ENCODE data around the gene ZNF710.
"Not testable (repeated sequence)": the region's sequence is repeated elsewhere in the genome, so short reads cannot be mapped to it uniquely, and the experiment has no call there.

The ZNF710 gene

GRCh38 chr15:90064911-90065681 lies 64.0 kb downstream of the ZNF710 start:
- peaks cover 17 to 41% of the 10 kb centered on the region in 2 donors for H3K4me1 ChIP-seq (ENCODE audit: control insufficient read depth in 1 of 2, insufficient read depth in 2 of 2, low read length in 2 of 2)

GRCh38 chr15:90065682-90066049 lies 64.5 kb downstream of the ZNF710 start:
- peak overlapping the region; percentile 40 for H3K27ac ChIP-seq (ENCODE audit: low read length)
- H3K36me3 ChIP-seq (ENCODE audit: control insufficient read depth in 1 of 2, insufficient read depth in 2 of 2, low read length in 2 of 2) = peaks cover 8 to 15% of the 10 kb centered on the region in 2 donors
- H3K9me3 ChIP-seq (ENCODE audit: control insufficient read depth in 1 of 2, low read length in 2 of 2) = no peaks in the 10 kb centered on the region
- peak overlapping the region in 1 of 2 donors; percentile 6 for H3K4me3 ChIP-seq (ENCODE audit: low read depth in 1 of 2, low read length in 2 of 2)
- peaks cover 17 to 41% of the 10 kb centered on the region in 2 donors for H3K4me1 ChIP-seq (ENCODE audit: control insufficient read depth in 1 of 2, insufficient read depth in 2 of 2, low read length in 2 of 2)
- no peaks in the 10 kb centered on the region for H3K27me3 ChIP-seq (ENCODE audit: low read depth, low read length)

More at GRCh38 chr15:90064911-90065681, 64.0 kb downstream of the ZNF710 start:
- Histone ChIP-seq H3K36me3 (ENCODE audit: control insufficient read depth in 1 of 2, insufficient read depth in 2 of 2, low read length in 2 of 2) (peaks cover 8 to 15% of the 10 kb centered on the region in 2 donors), H3K27me3 (ENCODE audit: low read depth, low read length) (no peaks in the 10 kb centered on the region), H3K27ac (ENCODE audit: low read length) (peak overlapping the region; percentile 40), H3K9me3 (ENCODE audit: control insufficient read depth in 1 of 2, low read length in 2 of 2) (no peaks in the 10 kb centered on the region), H3K4me3 (ENCODE audit: low read depth in 1 of 2, low read length in 2 of 2) (peak overlapping the region in 1 of 2 donors; percentile 6)

- Histone ChIP-seq H3K36me3 (ENCODE audit: control insufficient read depth in 1 of 2, insufficient read depth in 2 of 2, low read length in 2 of 2) (peaks cover 8 to 15% of the 10 kb centered on the region in 2 donors), H3K4me3 (ENCODE audit: low read depth in 1 of 2, low read length in 2 of 2) (no peak overlapping the region), H3K4me1 (ENCODE audit: control insufficient read depth in 1 of 2, insufficient read depth in 2 of 2, low read length in 2 of 2) (peaks cover 8 to 35% of the 10 kb centered on the region in 2 donors), H3K27ac (ENCODE audit: low read length) (no peak overlapping the region), H3K27me3 (ENCODE audit: low read depth, low read length) (no peaks in the 10 kb centered on the region), H3K9me3 (ENCODE audit: control insufficient read depth in 1 of 2, low read length in 2 of 2) (no peaks in the 10 kb centered on the region)
These were observed 66.2 kb downstream of the ZNF710 start for GRCh38 chr15:90067181-90067952.

- Histone ChIP-seq H3K27ac (ENCODE audit: low read length) (no peak overlapping the region), H3K27me3 (ENCODE audit: low read depth, low read length) (no peaks in the 10 kb centered on the region), H3K4me3 (ENCODE audit: low read depth in 1 of 2, low read length in 2 of 2) (no peak overlapping the region), H3K9me3 (ENCODE audit: control insufficient read depth in 1 of 2, low read length in 2 of 2) (no peaks in the 10 kb centered on the region), H3K4me1 (ENCODE audit: control insufficient read depth in 1 of 2, insufficient read depth in 2 of 2, low read length in 2 of 2) (peaks cover 4 to 28% of the 10 kb centered on the region in 2 donors), H3K36me3 (ENCODE audit: control insufficient read depth in 1 of 2, insufficient read depth in 2 of 2, low read length in 2 of 2) (peaks cover 10 to 20% of the 10 kb centered on the region in 2 donors)
These were observed 67.0 kb downstream of the ZNF710 start for GRCh38 chr15:90067953-90068606.

- H3K27me3 ChIP-seq (ENCODE audit: low read depth, low read length); H3K4me1 ChIP-seq (ENCODE audit: control insufficient read depth in 1 of 2, insufficient read depth in 2 of 2, low read length in 2 of 2); H3K9me3 ChIP-seq (ENCODE audit: control insufficient read depth in 1 of 2, low read length in 2 of 2); H3K4me3 ChIP-seq (ENCODE audit: low read depth in 1 of 2, low read length in 2 of 2); H3K27ac ChIP-seq (ENCODE audit: low read length): not testable (repeated sequence)
- H3K36me3 ChIP-seq (ENCODE audit: control insufficient read depth in 1 of 2, insufficient read depth in 2 of 2, low read length in 2 of 2) = peaks cover 25 to 28% of the 10 kb centered on the region in 2 donors
These were observed 69.5 kb downstream of the ZNF710 start for GRCh38 chr15:90070623-90071022.

GRCh38 chr15:90071220-90071807 lies 70.2 kb downstream of the ZNF710 start:
- no peaks in the 10 kb centered on the region for H3K27me3 ChIP-seq (ENCODE audit: low read depth, low read length)
- no peak overlapping the region for H3K27ac ChIP-seq (ENCODE audit: low read length)
- H3K4me1 ChIP-seq (ENCODE audit: control insufficient read depth in 1 of 2, insufficient read depth in 2 of 2, low read length in 2 of 2) = peaks cover 0 to 7% of the 10 kb centered on the region in 2 donors
- H3K9me3 ChIP-seq (ENCODE audit: control insufficient read depth in 1 of 2, low read length in 2 of 2) = no peaks in the 10 kb centered on the region
- peaks cover 30 to 33% of the 10 kb centered on the region in 2 donors for H3K36me3 ChIP-seq (ENCODE audit: control insufficient read depth in 1 of 2, insufficient read depth in 2 of 2, low read length in 2 of 2)
- no peak overlapping the region for H3K4me3 ChIP-seq (ENCODE audit: low read depth in 1 of 2, low read length in 2 of 2)

- Histone ChIP-seq H3K27me3 (ENCODE audit: low read depth, low read length) (no peaks in the 10 kb centered on the region), H3K4me3 (ENCODE audit: low read depth in 1 of 2, low read length in 2 of 2) (no peak overlapping the region), H3K4me1 (ENCODE audit: control insufficient read depth in 1 of 2, insufficient read depth in 2 of 2, low read length in 2 of 2) (peaks cover 0 to 7% of the 10 kb centered on the region in 2 donors), H3K9me3 (ENCODE audit: control insufficient read depth in 1 of 2, low read length in 2 of 2) (no peaks in the 10 kb centered on the region), H3K36me3 (ENCODE audit: control insufficient read depth in 1 of 2, insufficient read depth in 2 of 2, low read length in 2 of 2) (peaks cover 24 to 31% of the 10 kb centered on the region in 2 donors), H3K27ac (ENCODE audit: low read length) (no peak overlapping the region)
These were observed 72.0 kb downstream of the ZNF710 start for GRCh38 chr15:90072978-90073640.

GRCh38 chr15:90074023-90074422 lies 72.9 kb downstream of the ZNF710 start:
- Histone ChIP-seq H3K36me3 (ENCODE audit: control insufficient read depth in 1 of 2, insufficient read depth in 2 of 2, low read length in 2 of 2) (peaks cover 27 to 31% of the 10 kb centered on the region in 2 donors), H3K9me3 (ENCODE audit: control insufficient read depth in 1 of 2, low read length in 2 of 2) (no peaks in the 10 kb centered on the region), H3K27ac (ENCODE audit: low read length) (no peak overlapping the region), H3K4me3 (ENCODE audit: low read depth in 1 of 2, low read length in 2 of 2) (no peak overlapping the region), H3K4me1 (ENCODE audit: control insufficient read depth in 1 of 2, insufficient read depth in 2 of 2, low read length in 2 of 2) (peaks cover 0 to 7% of the 10 kb centered on the region in 2 donors), H3K27me3 (ENCODE audit: low read depth, low read length) (no peaks in the 10 kb centered on the region)

- no peak overlapping the region for H3K4me3 ChIP-seq (ENCODE audit: low read depth in 1 of 2, low read length in 2 of 2)
- no peaks in the 10 kb centered on the region for H3K27me3 ChIP-seq (ENCODE audit: low read depth, low read length)
- no peaks in the 10 kb centered on the region for H3K9me3 ChIP-seq (ENCODE audit: control insufficient read depth in 1 of 2, low read length in 2 of 2)
- H3K4me1 ChIP-seq (ENCODE audit: control insufficient read depth in 1 of 2, insufficient read depth in 2 of 2, low read length in 2 of 2) = peaks cover 0 to 7% of the 10 kb centered on the region in 2 donors
- H3K36me3 ChIP-seq (ENCODE audit: control insufficient read depth in 1 of 2, insufficient read depth in 2 of 2, low read length in 2 of 2) = peaks cover 29 to 36% of the 10 kb centered on the region in 2 donors
- no peak overlapping the region for H3K27ac ChIP-seq (ENCODE audit: low read length)
These were observed 73.8 kb downstream of the ZNF710 start for GRCh38 chr15:90074916-90075315.

- H3K36me3 ChIP-seq (ENCODE audit: control insufficient read depth in 1 of 2, insufficient read depth in 2 of 2, low read length in 2 of 2) = peaks cover 28 to 43% of the 10 kb centered on the region in 2 donors
- peaks cover 0 to 7% of the 10 kb centered on the region in 2 donors for H3K4me1 ChIP-seq (ENCODE audit: control insufficient read depth in 1 of 2, insufficient read depth in 2 of 2, low read length in 2 of 2)
- H3K27me3 ChIP-seq (ENCODE audit: low read depth, low read length) = no peaks in the 10 kb centered on the region
- no peaks in the 10 kb centered on the region for H3K9me3 ChIP-seq (ENCODE audit: control insufficient read depth in 1 of 2, low read length in 2 of 2)
- no peak overlapping the region for H3K27ac ChIP-seq (ENCODE audit: low read length)
- no peak overlapping the region for H3K4me3 ChIP-seq (ENCODE audit: low read depth in 1 of 2, low read length in 2 of 2)
These were observed 74.5 kb downstream of the ZNF710 start for GRCh38 chr15:90075420-90076289.
